Measurements from ENCODE around the gene KANTR. TPM values are rescaled to one million over a fixed set of nuclear protein-coding genes. Genes with fewer than 3 reads are reported as not detected.
"Not testable (repeated sequence)": the region's sequence is repeated elsewhere in the genome, so short reads cannot be mapped to it uniquely, and the experiment has no call there.

KANTR gene
- total RNA-seq, 2 experiments from 2014 or later, result 5.9 to 6.4 TPM

- intact Hi-C loops (cut with micrococcal nuclease), result no loop called here
- H3K4me1 Mint-ChIP-seq (ENCODE audit: low read depth), result no peaks in the 10 kb centered on the region
Observed at GRCh38 chrX:53159184-53159583, 65.2 kb downstream of the KANTR start.

GRCh38 chrX:53160297-53160983 is 66.5 kb downstream of the KANTR start:
- Mint-ChIP-seq H3K4me1 (ENCODE audit: low read depth) (no peaks in the 10 kb centered on the region), H3K27me3 (no peaks in the 10 kb centered on the region), H3K36me3 (no peaks in the 10 kb centered on the region), H3K9me3 (no peaks in the 10 kb centered on the region), H3K27ac (no peak overlapping the region), H3K4me3 (no peak overlapping the region)
- intact Hi-C loops (cut with micrococcal nuclease), result no loop called here
- ChIA-PET POLR2A (no interaction called here), CTCF (interaction anchor here (0.6 kb wide), 1 partner anchor 1110 kb away, joined by 3 read pairs; no protein-coding TSS in a partner anchor)
- DNase-seq, result no peak

More at GRCh38 chrX:53159184-53159583, 65.2 kb downstream of the KANTR start:
- ChIA-PET CTCF (no interaction called here), POLR2A (no interaction called here)
- H3K4me3 Mint-ChIP-seq, result no peak overlapping the region
- H3K36me3 Mint-ChIP-seq, result no peaks in the 10 kb centered on the region
- no peak overlapping the region for H3K27ac Mint-ChIP-seq
- H3K27me3 Mint-ChIP-seq, result no peaks in the 10 kb centered on the region
- no peak for DNase-seq
- no peaks in the 10 kb centered on the region for H3K9me3 Mint-ChIP-seq

GRCh38 chrX:53163436-53163835 is 69.5 kb downstream of the KANTR start:
- no peaks in the 10 kb centered on the region for H3K9me3 Mint-ChIP-seq
- DNase-seq, result no peak
- CTCF ChIA-PET, result no interaction called here
- no peaks in the 10 kb centered on the region for H3K4me1 Mint-ChIP-seq (ENCODE audit: low read depth)
- H3K27me3 Mint-ChIP-seq, result no peaks in the 10 kb centered on the region
- H3K4me3 Mint-ChIP-seq, result no peak overlapping the region
- intact Hi-C loops (cut with micrococcal nuclease), result no loop called here
- POLR2A ChIA-PET, result no interaction called here
- H3K27ac Mint-ChIP-seq, result no peak overlapping the region
- H3K36me3 Mint-ChIP-seq, result peaks cover 3% of the 10 kb centered on the region

GRCh38 chrX:53164566-53164965 is 70.6 kb downstream of the KANTR start:
- H3K9me3 Mint-ChIP-seq; DNase-seq; H3K4me1 Mint-ChIP-seq (ENCODE audit: low read depth); H3K4me3 Mint-ChIP-seq; POLR2A ChIA-PET; H3K27ac Mint-ChIP-seq; intact Hi-C loops (cut with micrococcal nuclease); H3K36me3 Mint-ChIP-seq; H3K27me3 Mint-ChIP-seq: not testable (repeated sequence)
- CTCF ChIA-PET, result interaction anchor here (1.0 kb wide), 1 partner anchor 149 kb away, joined by 3 read pairs; no protein-coding TSS in a partner anchor

GRCh38 chrX:53166103-53166502 is 72.2 kb downstream of the KANTR start:
- Mint-ChIP-seq H3K4me1 (ENCODE audit: low read depth) (no peaks in the 10 kb centered on the region), H3K9me3 (no peaks in the 10 kb centered on the region), H3K27ac (no peak overlapping the region), H3K4me3 (no peak overlapping the region), H3K36me3 (peaks cover 3% of the 10 kb centered on the region), H3K27me3 (no peaks in the 10 kb centered on the region)
- ChIA-PET CTCF (interaction anchor here (0.8 kb wide), 1 partner anchor 95 kb away, joined by 3 read pairs; no protein-coding TSS in a partner anchor), POLR2A (no interaction called here)
- no peak for DNase-seq
- intact Hi-C loops (cut with micrococcal nuclease), result no loop called here

GRCh38 chrX:53171356-53171755 is 77.4 kb downstream of the KANTR start:
- CTCF ChIA-PET, result no interaction called here
- H3K27me3 Mint-ChIP-seq, result no peaks in the 10 kb centered on the region

More at GRCh38 chrX:53171356-53171755, 77.4 kb downstream of the KANTR start:
- POLR2A ChIA-PET, result no interaction called here
- no peak overlapping the region for H3K4me3 Mint-ChIP-seq
- H3K4me1 Mint-ChIP-seq (ENCODE audit: low read depth), result no peaks in the 10 kb centered on the region
- intact Hi-C loops (cut with micrococcal nuclease), result no loop called here
- H3K27ac Mint-ChIP-seq, result no peak overlapping the region
- H3K36me3 Mint-ChIP-seq, result peaks cover 10% of the 10 kb centered on the region
- no peak for DNase-seq
- H3K9me3 Mint-ChIP-seq, result peaks cover 5% of the 10 kb centered on the region

Other genes with a start within 250 kb of the KANTR start
- not detected for gene XAGE3, start 226.1 kb upstream of the KANTR start, total RNA-seq
- gene FAM156B, start 196.8 kb upstream of the KANTR start, total RNA-seq, result 10 to 100 TPM; 13.0 to 14.2 TPM
- 10 to 100 TPM; 19.0 to 19.5 TPM for gene FAM156A, start 135.6 kb upstream of the KANTR start, total RNA-seq
- not detected for gene GPR173, start 45.4 kb upstream of the KANTR start, total RNA-seq
- 10 to 100 TPM; 70.6 to 72.8 TPM for gene TSPYL2, start 11.8 kb upstream of the KANTR start, total RNA-seq
- gene KDM5C, start 131.1 kb downstream of the KANTR start, total RNA-seq, result 10 to 100 TPM; 77.6 to 86.0 TPM
- under 1 TPM; 0.39 to 0.74 TPM for gene IQSEC2, start 187.4 kb downstream of the KANTR start, total RNA-seq